ENCODE measurements around the gene MINDY2. TPM values are rescaled to one million over a fixed set of nuclear protein-coding genes. Genes with fewer than 3 reads are reported as not detected.

The MINDY2 gene
- total and polyA plus RNA-seq, 10 of the 15 experiments (the other 5 are each of a cell fraction or from before 2014, with no cell fraction given), result 0.73 to 9.4 (median 3.3) TPM

- no peak for TF ChIP-seq ATF7 (IDR thresholded peaks at IDR 0.05; ENCODE audit: low read depth)
- TF ChIP-seq SKIL (IDR thresholded peaks at IDR 0.05; ENCODE audit: low read depth, poor library complexity, severe bottlenecking), result no peak
- peak; percentile 60; the same call in 1 of the 2 replicates for TF ChIP-seq WRNIP1 (IDR thresholded peaks at IDR 0.05; ENCODE audit: borderline replicate concordance, low read depth, low read length)
- peak; percentile 9; the same call in 1 of the 2 replicates for TF ChIP-seq PAX5 (IDR thresholded peaks at IDR 0.05; ENCODE audit: borderline replicate concordance, low read depth, low read length)
- TF ChIP-seq GATAD2B (conservative IDR thresholded peaks at IDR 0.05; ENCODE audit: low read depth), result peak; percentile 29
- peak; percentile 87 for TF ChIP-seq SMARCA5 (IDR thresholded peaks at IDR 0.05)
- TF ChIP-seq RAD51 (IDR thresholded peaks at IDR 0.05), result peak; percentile 77
- peak; percentile 5; the same call in 1 of the 2 replicates for TF ChIP-seq LARP7 (IDR thresholded peaks at IDR 0.05)
- peak; percentile 7 for TF ChIP-seq MEF2B (IDR thresholded peaks at IDR 0.05; ENCODE audit: partially characterized antibody, poor library complexity, severe bottlenecking)
- TF ChIP-seq SP1 (IDR thresholded peaks at IDR 0.05; ENCODE audit: low read depth, low read length), result peak; percentile 12
- TF ChIP-seq TBL1XR1 (IDR thresholded peaks at IDR 0.05; ENCODE audit: low read depth, low read length), result peak; percentile 7; the same call in 1 of the 2 replicates
- no peak for TF ChIP-seq IRF4 (IDR thresholded peaks at IDR 0.05; ENCODE audit: low read depth, low read length)
- peak; percentile 34; the same call in 1 of the 2 replicates for TF ChIP-seq TCF12 (IDR thresholded peaks at IDR 0.05; ENCODE audit: low read depth, low read length)
- peak; percentile 70; the same call in 1 of the 2 replicates for TF ChIP-seq ELK1 (IDR thresholded peaks at IDR 0.05; ENCODE audit: low read depth, low read length)
- no peak for TF ChIP-seq ZBTB33 (IDR thresholded peaks at IDR 0.05)
- TF ChIP-seq IRF5 (IDR thresholded peaks at IDR 0.05; ENCODE audit: borderline replicate concordance), result no peak
- no peak for TF ChIP-seq CHD4 (IDR thresholded peaks at IDR 0.05)
- TF ChIP-seq ZNF622 (IDR thresholded peaks at IDR 0.05), result no peak
- peak; percentile 90 to 92 for TF ChIP-seq IKZF2 (IDR thresholded peaks at IDR 0.05)
- 0 out of 2 replicates have a peak, but pooled peaks have one; percentile 56 for TF ChIP-seq RCOR1 (conservative IDR thresholded peaks at IDR 0.05; ENCODE audit: low read depth, low read length)
- peak; percentile 96 for TF ChIP-seq YY1 (IDR thresholded peaks at IDR 0.05; ENCODE audit: low read depth, low read length)
- peak; percentile 53; the same call in 1 of the 2 replicates for TF ChIP-seq SMAD5 (IDR thresholded peaks at IDR 0.05; ENCODE audit: low read depth)
- TF ChIP-seq MAX (IDR thresholded peaks at IDR 0.05; ENCODE audit: low read depth, low read length), result peak; percentile 95
- peak; percentile 71 for TF ChIP-seq CREM (IDR thresholded peaks at IDR 0.05; ENCODE audit: low read depth)
- TF ChIP-seq EGR1 (IDR thresholded peaks at IDR 0.05; ENCODE audit: borderline replicate concordance in 1 of 2, low read depth in 2 of 2, low read length in 2 of 2), result peak; percentile 66 to 77; a peak in 2 of 3 replicates
Observed at GRCh38 chr15:58770857-58771620, at the start of gene MINDY2 (continued).

All from GM12878 (cell line).